Activated CD8-positive, alpha-beta memory T cell treated with anti-CD3 and anti-CD28 coated beads, Interleukin-2, amount 50 U/mL, for 4 hours (primary cell): ENCODE results near the gene ZFYVE1.
"Not testable (repeated sequence)": the region's sequence is repeated elsewhere in the genome, so short reads cannot be mapped to it uniquely, and the experiment has no call there.

Source experiments
- DNase-seq: peaks from one replicate; pipeline ENCODE4 v3.0.0-alpha.2; 2020

Gene ZFYVE1

GRCh38 chr14:73026845-73027542 lies at the start of gene ZFYVE1:
ZFYVE1 (minus strand) TSS chr14:73027106; CDS start chr14:73024508, 2,598 bp downstream.
- peak; percentile 88 for DNase-seq

GRCh38 chr14:73069585-73069984 lies 42.7 kb upstream of the ZFYVE1 start:
- no peak for DNase-seq

GRCh38 chr14:73058922-73059673 lies 32.2 kb upstream of the ZFYVE1 start:
- no peak for DNase-seq

GRCh38 chr14:73058224-73058921 lies 31.5 kb upstream of the ZFYVE1 start, which contains the start of gene RBM25:
RBM25 (plus strand) TSS chr14:73058534; CDS start chr14:73071642, 13,108 bp downstream.
- DNase-seq = peak; percentile 94

- no peak for DNase-seq
Measured at GRCh38 chr14:73057944-73058223, 31.0 kb upstream of the ZFYVE1 start.

GRCh38 chr14:73055251-73055650 lies 28.3 kb upstream of the ZFYVE1 start:
- DNase-seq = no peak

- no peak for DNase-seq
Measured at GRCh38 chr14:73049428-73049827, 22.5 kb upstream of the ZFYVE1 start.

- DNase-seq = no peak
Measured at GRCh38 chr14:73047808-73048207, 20.9 kb upstream of the ZFYVE1 start.

GRCh38 chr14:73036706-73037450 lies 10.0 kb upstream of the ZFYVE1 start:
- DNase-seq = not testable (repeated sequence)

- DNase-seq = no peak
Measured at GRCh38 chr14:73027984-73028383, 1.1 kb upstream of the ZFYVE1 start.

GRCh38 chr14:73027546-73027945 lies 640 bp upstream of the ZFYVE1 start:
- DNase-seq = no peak

- DNase-seq = no peak
Measured at GRCh38 chr14:73026243-73026844, 562 bp downstream of the ZFYVE1 start.

- no peak for DNase-seq
Measured at GRCh38 chr14:73025544-73025943, 1.4 kb downstream of the ZFYVE1 start.

- DNase-seq = no peak
Measured at GRCh38 chr14:73022051-73022450, 4.9 kb downstream of the ZFYVE1 start.

GRCh38 chr14:73016011-73016410 lies 10.9 kb downstream of the ZFYVE1 start:
- not testable (repeated sequence) for DNase-seq

- DNase-seq = not testable (repeated sequence)
Measured at GRCh38 chr14:73015552-73015951, 11.4 kb downstream of the ZFYVE1 start.

- no peak for DNase-seq
Measured at GRCh38 chr14:73014105-73014504, 12.8 kb downstream of the ZFYVE1 start.

- DNase-seq = not testable (repeated sequence)
Measured at GRCh38 chr14:73011189-73011588, 15.7 kb downstream of the ZFYVE1 start.

GRCh38 chr14:73008501-73008900 lies 18.4 kb downstream of the ZFYVE1 start:
- no peak for DNase-seq

- DNase-seq = no peak
Measured at GRCh38 chr14:73007835-73008234, 19.1 kb downstream of the ZFYVE1 start.

- not testable (repeated sequence) for DNase-seq
Measured at GRCh38 chr14:73004641-73005040, 22.3 kb downstream of the ZFYVE1 start.

GRCh38 chr14:73003681-73004080 lies 23.2 kb downstream of the ZFYVE1 start:
- no peak for DNase-seq

GRCh38 chr14:73000073-73000472 lies 26.8 kb downstream of the ZFYVE1 start:
- DNase-seq = no peak
